Caki2 (cell line): ENCODE measurements around the gene ANAPC15. TPM values are rescaled to one million over a fixed set of nuclear protein-coding genes. Genes with fewer than 3 reads are reported as not detected.
"Not testable (repeated sequence)": the region's sequence is repeated elsewhere in the genome, so short reads cannot be mapped to it uniquely, and the experiment has no call there.

Experiments used
- DNase-seq: peaks from one replicate; pipeline ENCODE4 v3.0.0-alpha.2; 2015; ENCODE audit warnings: low read depth
- in situ Hi-C: cut with HindIII; loops from 2 replicates; pipeline ENCODE4 v1.10.0; 2016; ENCODE audit warnings: low sequenced_read_pairs, low pct_unique_long_range_greater_than_20kb, mixed read lengths
- total RNA-seq: library from RNA; depleted of rRNA; stranded (reverse); fragments of >200 nt; shearing (Covaris generic); gene quantifications from 2 replicates; pipeline ENCODE4 v1.2.3, GENCODE V29; 2014; ENCODE audit warnings: low replicate concordance; rRNA removed

ANAPC15 gene
- total RNA-seq: 29.1 and 35.5 TPM in 2 replicates

DNA sequence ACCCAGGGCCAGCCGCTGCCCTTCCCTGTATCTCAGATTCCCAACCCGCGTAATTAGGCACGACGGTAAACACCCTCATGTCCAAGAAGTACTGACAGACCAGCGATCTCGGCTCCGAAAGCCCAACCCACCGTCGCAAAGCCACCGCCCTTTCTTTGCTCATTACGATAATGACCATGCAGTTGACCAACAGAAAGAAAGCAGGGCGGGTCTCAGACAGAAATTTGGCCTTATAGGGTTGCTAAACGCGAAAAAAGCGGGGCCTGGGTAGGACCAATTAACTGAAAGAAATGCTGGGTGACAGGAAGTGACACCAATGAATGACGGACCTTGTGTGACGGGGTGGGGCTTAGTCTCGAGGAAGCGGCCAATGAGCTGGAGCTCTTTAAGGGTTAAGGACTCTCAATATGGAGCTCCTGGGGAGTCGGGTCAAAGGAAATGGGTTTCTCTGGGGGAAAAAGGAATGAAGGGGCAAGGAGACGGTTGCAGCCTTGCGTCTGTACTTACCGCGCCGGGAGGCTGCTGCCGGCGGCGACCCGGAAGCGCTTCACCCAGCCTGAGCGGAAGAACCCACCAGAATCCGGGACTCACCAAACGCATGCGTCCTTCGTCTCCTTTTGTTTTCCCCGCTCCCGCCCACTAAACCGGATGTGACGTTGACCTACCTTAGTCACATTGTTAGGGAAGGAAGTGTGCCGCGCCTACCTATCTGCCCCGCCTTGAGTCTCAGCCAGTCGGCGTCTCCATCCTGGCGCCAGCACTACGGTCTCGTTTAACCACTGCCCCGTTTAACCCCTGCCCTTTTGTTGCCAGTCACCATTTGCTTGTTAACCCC lies at the start of gene ANAPC15:
Gene ANAPC15 (minus strand): TSS at position 553 of the 835 bp plus-strand sequence. CDS start 1,419 bp downstream, outside the sequence.
- DNase-seq: peak; percentile 98
- in situ Hi-C loops: no loop called here

DNA sequence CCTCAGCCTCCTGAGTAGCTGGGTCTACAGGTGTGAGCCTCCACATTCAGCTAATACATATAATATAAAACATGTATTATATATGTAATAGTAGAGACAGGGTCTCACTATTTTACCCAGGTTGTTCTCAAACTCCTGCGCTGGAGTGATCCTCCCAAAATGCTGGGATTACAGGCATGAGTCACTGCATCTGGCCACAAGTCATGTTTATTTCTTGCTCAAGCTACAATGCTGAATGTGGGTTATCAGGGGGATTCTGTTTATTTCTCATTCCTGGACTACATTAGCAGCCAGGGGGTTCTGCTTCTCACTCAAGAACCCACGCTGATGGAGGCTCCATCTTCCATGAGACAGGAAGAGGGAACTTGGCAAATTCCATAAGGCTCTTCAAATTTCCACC lies 47.8 kb upstream of the ANAPC15 start:
- DNase-seq: no peak
- in situ Hi-C loops: no loop called here

GRCh38 chr11:72157131-72157530 lies 44.6 kb upstream of the ANAPC15 start:
- in situ Hi-C loops: no loop called here
- no peak for DNase-seq

- DNase-seq: no peak
- in situ Hi-C loops: no loop called here
Observed at GRCh38 chr11:72155751-72156150, 43.3 kb upstream of the ANAPC15 start.

DNA sequence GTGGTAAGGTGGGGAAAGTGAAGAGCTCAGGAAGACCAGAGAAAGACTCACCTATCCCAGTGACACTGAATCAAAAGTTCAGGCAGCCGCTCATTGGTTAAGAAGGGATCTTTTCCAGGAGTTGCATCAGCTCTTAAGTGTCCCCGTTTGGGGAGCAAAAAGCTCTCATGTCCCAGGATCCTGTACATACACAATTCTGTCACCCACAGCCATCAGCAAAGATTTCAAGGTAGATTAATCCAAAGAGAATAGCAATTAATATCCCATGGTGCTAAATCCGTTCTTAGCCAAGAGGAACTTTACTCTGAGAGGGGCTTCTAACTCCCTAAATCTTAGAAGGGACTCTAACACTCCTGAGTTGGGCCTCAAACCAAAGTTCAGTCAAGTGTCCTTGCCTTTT lies 42.3 kb upstream of the ANAPC15 start:
- in situ Hi-C loops: no loop called here
- DNase-seq: no peak

- in situ Hi-C loops, DNase-seq: not testable (repeated sequence)
Observed at GRCh38 chr11:72153874-72154273, 41.4 kb upstream of the ANAPC15 start.

DNA sequence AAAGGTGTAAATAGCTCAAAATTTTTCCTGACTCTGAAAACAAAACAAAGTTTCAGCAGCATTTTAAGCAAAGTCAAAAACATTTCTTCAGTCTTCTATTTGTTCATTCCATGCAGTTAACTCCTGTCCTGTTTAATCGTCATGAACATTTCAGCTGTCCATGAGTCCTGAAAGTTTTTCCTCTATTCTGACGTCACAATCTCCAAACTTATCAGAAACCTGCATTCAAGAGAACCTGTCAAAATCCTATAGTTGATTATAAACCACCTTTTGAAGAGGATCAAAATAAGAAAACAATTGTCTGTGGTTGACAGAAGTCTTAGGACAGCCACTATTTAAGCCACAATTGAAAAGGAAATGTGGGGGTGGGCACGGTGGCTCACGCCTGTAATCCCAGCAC lies 38.4 kb upstream of the ANAPC15 start:
- no peak for DNase-seq
- in situ Hi-C loops: no loop called here

GRCh38 chr11:72146625-72147024 lies 34.1 kb upstream of the ANAPC15 start:
- DNase-seq: no peak
- in situ Hi-C loops: no loop called here

DNA sequence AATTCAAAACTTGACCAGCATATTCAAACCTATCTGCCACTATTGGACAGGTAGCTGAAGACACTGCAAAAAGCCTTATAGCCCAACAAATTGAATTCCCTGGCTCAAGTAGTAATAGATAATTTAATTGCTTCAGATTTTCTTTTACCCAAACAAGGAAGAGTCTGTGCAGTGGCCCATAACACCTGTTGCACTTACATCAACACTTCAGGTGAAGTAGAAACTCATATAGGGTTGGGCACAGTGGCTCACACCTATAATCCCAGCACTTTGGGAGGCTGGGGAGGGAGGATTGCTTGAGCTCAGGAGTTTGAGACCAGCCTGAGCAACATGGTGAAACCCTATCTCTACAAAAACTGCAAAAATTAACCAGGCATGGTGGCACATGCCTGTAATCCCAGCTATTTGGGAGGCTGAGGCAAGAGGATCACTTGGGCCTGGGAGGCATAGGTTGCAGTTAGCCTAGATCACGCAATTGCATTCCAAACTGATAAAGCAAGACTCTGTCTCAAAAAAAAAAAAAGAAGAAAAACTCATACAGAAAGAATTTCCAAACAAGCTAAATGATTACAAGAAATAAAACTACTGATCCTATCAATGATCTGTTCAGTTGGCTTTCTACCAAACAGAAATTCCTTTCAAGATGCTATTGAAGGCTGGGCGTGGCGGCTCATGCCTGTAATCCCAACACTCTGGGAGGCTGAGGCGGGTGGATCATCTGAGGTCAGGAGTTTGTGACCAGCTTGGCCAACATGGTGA lies 32.5 kb upstream of the ANAPC15 start:
- in situ Hi-C loops: no loop called here
- peak; percentile 78 for DNase-seq

- in situ Hi-C loops: not testable (repeated sequence)
Observed at GRCh38 chr11:72142543-72142942, 30.0 kb upstream of the ANAPC15 start.

DNA sequence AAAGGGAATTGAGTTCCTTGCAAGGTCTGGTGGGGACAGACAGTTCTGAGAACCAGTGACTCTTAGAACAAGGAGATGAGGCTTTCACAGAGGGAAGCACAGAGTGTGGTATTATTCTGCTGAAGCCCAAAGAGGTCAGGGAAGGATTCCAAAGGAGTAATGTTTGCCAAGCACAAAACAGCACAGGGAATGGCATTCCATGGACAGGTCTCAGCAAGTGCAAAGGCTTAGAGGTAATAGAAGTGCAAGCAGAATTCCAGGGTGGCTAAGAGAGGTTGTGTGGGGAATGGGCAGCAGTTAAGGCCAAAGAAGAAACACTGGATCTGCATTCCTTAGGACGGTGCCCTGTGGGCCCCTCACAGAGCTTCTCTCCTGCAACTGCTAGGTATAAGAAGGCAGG lies 29.6 kb upstream of the ANAPC15 start:
- in situ Hi-C loops, DNase-seq: not testable (repeated sequence)

More at GRCh38 chr11:72142543-72142942, 30.0 kb upstream of the ANAPC15 start:
- not testable (repeated sequence) for DNase-seq

- in situ Hi-C loops: no loop called here
- no peak for DNase-seq
Observed at GRCh38 chr11:72141066-72141465, 28.6 kb upstream of the ANAPC15 start.

DNA sequence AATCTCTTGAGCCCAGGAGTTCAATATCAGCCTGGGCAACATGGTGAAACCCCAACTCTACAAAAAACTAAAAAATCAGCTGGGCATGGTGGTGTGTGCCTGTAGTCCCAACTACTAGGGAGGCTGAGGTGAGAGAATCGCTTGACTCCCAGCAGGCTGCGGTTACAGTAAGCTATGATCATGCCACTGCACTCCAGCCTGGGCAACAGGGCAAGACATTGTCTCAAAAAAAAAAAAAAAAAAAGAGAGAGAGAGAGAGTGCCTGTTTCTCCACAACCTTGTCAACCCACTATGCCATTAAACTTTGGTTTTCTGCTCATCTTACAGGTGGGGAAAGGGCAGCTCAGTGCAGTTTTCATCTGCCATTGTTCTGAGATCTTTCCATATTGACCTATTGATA lies 28.2 kb upstream of the ANAPC15 start:
- no peak for DNase-seq
- in situ Hi-C loops: no loop called here

GRCh38 chr11:72139500-72139899 lies 27.0 kb upstream of the ANAPC15 start:
- in situ Hi-C loops: no loop called here
- DNase-seq: no peak

DNA sequence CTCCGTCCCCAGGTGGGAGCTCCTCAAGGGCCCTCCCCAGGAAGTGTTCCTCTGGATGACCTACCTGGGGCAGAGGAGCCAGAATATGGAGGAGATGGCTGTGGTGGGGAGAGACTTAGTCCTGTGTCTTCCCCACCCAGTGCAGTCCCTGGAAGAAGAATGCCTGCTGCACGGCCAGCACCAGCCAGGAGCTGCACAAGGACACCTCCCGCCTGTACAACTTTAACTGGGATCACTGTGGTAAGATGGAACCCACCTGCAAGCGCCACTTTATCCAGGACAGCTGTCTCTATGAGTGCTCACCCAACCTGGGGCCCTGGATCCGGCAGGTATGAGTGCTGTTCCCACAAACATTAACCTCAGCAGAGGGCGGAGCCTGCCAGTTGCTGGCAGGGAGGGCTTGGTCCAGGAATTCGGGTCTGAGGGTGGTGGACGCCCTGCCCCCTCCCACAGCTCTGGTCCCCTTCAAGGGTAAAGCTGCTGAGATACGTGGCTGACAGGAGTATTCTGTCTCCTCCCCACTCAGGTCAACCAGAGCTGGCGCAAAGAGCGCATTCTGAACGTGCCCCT lies 26.4 kb upstream of the ANAPC15 start:
- DNase-seq: no peak
- in situ Hi-C loops: no loop called here

- in situ Hi-C loops: no loop called here
- peak; percentile 8 for DNase-seq
Observed at GRCh38 chr11:72136684-72137262, 24.3 kb upstream of the ANAPC15 start.

GRCh38 chr11:72135891-72136683 lies 23.6 kb upstream of the ANAPC15 start:
- peak; percentile 40 for DNase-seq
- in situ Hi-C loops: no loop called here

GRCh38 chr11:72135473-72135872 lies 23.0 kb upstream of the ANAPC15 start, which contains the start of gene FOLR3:
Gene FOLR3, plus strand, starts transcription at chr11:72135725. Its CDS starts 228 bp downstream, at chr11:72135953.
- DNase-seq, in situ Hi-C loops: not testable (repeated sequence)
